Measurements from ENCODE around the gene LTBP4. TPM values are rescaled to one million over a fixed set of nuclear protein-coding genes. Genes with fewer than 3 reads are reported as not detected.
A peak's percentile ranks its signal among the peaks of the same experiment; 100 is the strongest.

Gene LTBP4
- total RNA-seq, 1 donor from 2014 or later = 75.1 TPM

- POLR2A ChIA-PET = interaction anchor here (0.7 to 2.4 kb wide), 19 partner anchors 9 to 324 kb away, joined by 3 to 24 read pairs (median 4); partner anchors contain the start of genes ACTMAP, AKT2, BLVRB and COQ8B
These were observed 8.6 kb downstream of the LTBP4 start for GRCh38 chr19:40609561-40610395.

GRCh38 chr19:40610396-40611064 is 9.4 kb downstream of the LTBP4 start:
- DNase-seq (no peak), ATAC-seq (ENCODE audit: low read depth) (peak; percentile 4)
- no peaks in the 10 kb centered on the region for H3K27me3 Mint-ChIP-seq
- H3K4me1 Mint-ChIP-seq = peaks cover 58% of the 10 kb centered on the region
- POLR2A ChIA-PET = interaction anchor here (0.7 to 2.4 kb wide), 17 partner anchors 9 to 325 kb away, joined by 3 to 24 read pairs (median 4); partner anchors contain the start of genes ACTMAP, AKT2, BLVRB and COQ8B
- H3K4me3 Mint-ChIP-seq = peak overlapping the region; percentile 88
- CTCF ChIA-PET = interaction anchor here (1.6 kb wide), 1 partner anchor 24 kb away, joined by 14 read pairs; no protein-coding TSS in a partner anchor
- no peaks in the 10 kb centered on the region for H3K9me3 Mint-ChIP-seq
- H3K36me3 Mint-ChIP-seq (ENCODE audit: low read depth) = peaks cover 5% of the 10 kb centered on the region
- peak overlapping the region; percentile 94 for H3K27ac Mint-ChIP-seq
- no peak for TF ChIP-seq CTCF (IDR thresholded peaks at IDR 0.05)
- intact Hi-C loops (cut with micrococcal nuclease) = loop anchor here (1.0 to 10.0 kb wide), 7 partner anchors 34 to 1267 kb away; partner anchors contain the start of genes BLVRB, C19orf47, CD79A and COQ8B

More at GRCh38 chr19:40609561-40610395, 8.6 kb downstream of the LTBP4 start:
- intact Hi-C loops (cut with micrococcal nuclease) = loop anchor here (1.0 to 10.0 kb wide), 9 partner anchors 33 to 1268 kb away; partner anchors contain the start of genes BLVRB, C19orf47, CD79A and COQ8B
- no peaks in the 10 kb centered on the region for H3K27me3 Mint-ChIP-seq
- H3K4me3 Mint-ChIP-seq = peak overlapping the region; percentile 88
- no peak for TF ChIP-seq CTCF (IDR thresholded peaks at IDR 0.05)
- peaks cover 60% of the 10 kb centered on the region for H3K4me1 Mint-ChIP-seq
- CTCF ChIA-PET = interaction anchor here (0.6 to 1.6 kb wide), 4 partner anchors 10 to 145 kb away, joined by 3 to 14 read pairs (median 4); no protein-coding TSS in a partner anchor
- ATAC-seq (ENCODE audit: low read depth) = peak; percentile 54
- peak; percentile 92 for DNase-seq
- no peaks in the 10 kb centered on the region for H3K9me3 Mint-ChIP-seq
- peaks cover 5% of the 10 kb centered on the region for H3K36me3 Mint-ChIP-seq (ENCODE audit: low read depth)
- H3K27ac Mint-ChIP-seq = peak overlapping the region; percentile 94

DNA sequence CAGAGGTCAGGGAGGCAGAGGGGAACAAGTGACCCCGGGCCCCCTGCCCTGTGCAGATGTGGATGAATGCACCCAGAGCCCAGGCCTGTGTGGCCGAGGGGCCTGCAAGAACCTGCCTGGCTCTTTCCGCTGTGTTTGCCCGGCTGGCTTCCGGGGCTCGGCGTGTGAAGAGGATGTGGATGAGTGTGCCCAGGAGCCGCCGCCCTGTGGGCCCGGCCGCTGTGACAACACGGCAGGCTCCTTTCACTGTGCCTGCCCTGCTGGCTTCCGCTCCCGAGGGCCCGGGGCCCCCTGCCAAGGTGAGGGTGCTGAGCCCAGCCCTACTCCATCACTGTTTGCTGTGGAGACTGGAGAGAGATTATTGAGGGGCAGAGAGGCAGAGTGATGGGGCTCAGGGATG is 9.9 kb downstream of the LTBP4 start:
- ChIA-PET POLR2A (interaction anchor here (1.1 to 2.4 kb wide), 7 partner anchors 8 to 168 kb away, joined by 3 to 23 read pairs (median 4); partner anchors contain the start of genes COQ8B, ITPKC, RAB4B and SERTAD3), CTCF (interaction anchor here (1.6 kb wide), 1 partner anchor 23 kb away, joined by 14 read pairs; no protein-coding TSS in a partner anchor)
- peaks cover 7% of the 10 kb centered on the region for H3K36me3 Mint-ChIP-seq (ENCODE audit: low read depth)
- TF ChIP-seq CTCF (IDR thresholded peaks at IDR 0.05) = no peak
- H3K4me3 Mint-ChIP-seq = peak overlapping the region; percentile 88
- no peak for DNase-seq
- H3K27ac Mint-ChIP-seq = peak overlapping the region; percentile 94
- H3K27me3 Mint-ChIP-seq = no peaks in the 10 kb centered on the region
- H3K9me3 Mint-ChIP-seq = no peaks in the 10 kb centered on the region
- peaks cover 53% of the 10 kb centered on the region for H3K4me1 Mint-ChIP-seq
- ATAC-seq (ENCODE audit: low read depth) = no peak
- intact Hi-C loops (cut with micrococcal nuclease) = loop anchor here (5.0 to 10.0 kb wide), 5 partner anchors 104 to 1266 kb away; partner anchors contain the start of genes BLVRB, C19orf47, CD79A and COQ8B

- ATAC-seq (ENCODE audit: low read depth) = no peak
- peak overlapping the region; percentile 91 for H3K4me3 Mint-ChIP-seq
- peaks cover 9% of the 10 kb centered on the region for H3K36me3 Mint-ChIP-seq (ENCODE audit: low read depth)
- ChIA-PET POLR2A (interaction anchor here (0.6 to 3.1 kb wide), 3 partner anchors 8 to 105 kb away, joined by 4 to 42 read pairs (median 5); partner anchors contain the start of genes COQ8B and ITPKC), CTCF (no interaction called here)
- H3K27me3 Mint-ChIP-seq = no peaks in the 10 kb centered on the region
- no peaks in the 10 kb centered on the region for H3K9me3 Mint-ChIP-seq
- peak overlapping the region; percentile 35 for H3K27ac Mint-ChIP-seq
- no peak for TF ChIP-seq CTCF (IDR thresholded peaks at IDR 0.05)
- DNase-seq = no peak
- H3K4me1 Mint-ChIP-seq = peaks cover 51% of the 10 kb centered on the region
- intact Hi-C loops (cut with micrococcal nuclease) = loop anchor here (2.0 to 10.0 kb wide), 6 partner anchors 103 to 1265 kb away; partner anchors contain the start of genes BLVRB, C19orf47, CD79A and COQ8B
These were observed 10.9 kb downstream of the LTBP4 start for GRCh38 chr19:40611900-40612698.

All from activated B cell treated with CpG ODN at 0.5 μM for 24 hours (primary cell).